GM06990 (cell line): ENCODE data around the gene SLC30A3.
A peak's percentile ranks its signal among the peaks of the same experiment; 100 is the strongest.

Experiments
- DNase-seq: peaks from one replicate; pipeline ENCODE4 v3.0.0-alpha.2; 2011; ENCODE audit not compliant: insufficient read length; ENCODE audit errors: extremely low read depth
- H3K27me3 ChIP-seq: replicated peaks from 2 replicates; pipeline ENCODE4 v1.6.0; 2011; ENCODE audit warnings: low read length; ENCODE audit not compliant: control insufficient read depth, insufficient read depth
- H3K36me3 ChIP-seq: 2 replicates; pipeline ENCODE4 v1.5.1; 2011; ENCODE audit warnings: low read length; ENCODE audit not compliant: control insufficient read depth, insufficient read depth
- H3K4me3 ChIP-seq: replicated peaks from 2 replicates; pipeline ENCODE4 v1.5.1; 2011; ENCODE audit warnings: low read depth, mild to moderate bottlenecking, control low read depth, low read length
- TF ChIP-seq, protein P1 (sequence below): IDR thresholded peaks from 2 replicates; pipeline ENCODE4 v1.5.1; 2011; ENCODE audit warnings: low read length, control low read depth, mild to moderate bottlenecking, inconsistent platforms; ENCODE audit not compliant: insufficient read depth, poor library complexity, severe bottlenecking

The SLC30A3 gene

DNA sequence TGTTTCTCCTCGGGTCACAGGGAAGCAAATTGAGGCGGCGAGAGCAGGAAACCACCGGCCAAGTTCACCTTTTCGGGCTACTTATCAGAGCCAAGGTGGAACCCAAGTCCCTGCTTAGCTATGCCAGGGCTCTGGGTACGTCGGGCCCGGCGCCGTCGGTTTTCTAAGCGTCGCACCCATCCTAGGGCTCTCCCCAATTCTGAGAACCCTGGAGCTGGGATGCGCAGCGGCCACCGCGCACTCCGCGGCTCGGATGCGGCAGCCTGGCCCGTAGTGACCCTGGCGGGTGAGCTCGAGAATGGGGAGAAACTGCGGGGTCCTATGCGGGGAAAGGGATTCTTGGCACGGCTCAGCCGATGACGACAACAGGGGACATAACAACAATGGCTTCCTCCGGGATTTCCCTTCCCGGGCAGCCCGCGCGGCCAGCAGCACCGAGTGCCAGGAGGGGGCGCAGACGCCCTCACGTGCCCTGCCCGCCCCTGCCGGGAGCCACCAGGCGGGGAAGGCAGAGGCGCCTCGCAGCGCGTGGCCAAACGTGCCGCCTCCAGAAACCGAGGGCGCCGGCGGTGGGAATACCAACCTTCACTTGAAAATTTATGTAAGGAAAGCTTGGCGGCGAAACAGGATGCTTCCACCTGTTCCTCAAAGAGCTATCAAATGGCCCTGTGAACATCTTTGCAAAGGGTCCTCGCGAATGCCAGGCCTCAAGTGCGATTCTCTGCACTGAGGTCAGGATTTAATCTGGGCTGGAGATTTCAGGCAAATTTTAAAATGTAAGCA lies 2.1 kb upstream of the SLC30A3 start:
- H3K27me3 ChIP-seq = peaks cover 6% of the 10 kb centered on the region
- no peaks in the 10 kb centered on the region for H3K36me3 ChIP-seq
- H3K4me3 ChIP-seq = peak overlapping the region; percentile 40
- TF ChIP-seq, protein P1, sequence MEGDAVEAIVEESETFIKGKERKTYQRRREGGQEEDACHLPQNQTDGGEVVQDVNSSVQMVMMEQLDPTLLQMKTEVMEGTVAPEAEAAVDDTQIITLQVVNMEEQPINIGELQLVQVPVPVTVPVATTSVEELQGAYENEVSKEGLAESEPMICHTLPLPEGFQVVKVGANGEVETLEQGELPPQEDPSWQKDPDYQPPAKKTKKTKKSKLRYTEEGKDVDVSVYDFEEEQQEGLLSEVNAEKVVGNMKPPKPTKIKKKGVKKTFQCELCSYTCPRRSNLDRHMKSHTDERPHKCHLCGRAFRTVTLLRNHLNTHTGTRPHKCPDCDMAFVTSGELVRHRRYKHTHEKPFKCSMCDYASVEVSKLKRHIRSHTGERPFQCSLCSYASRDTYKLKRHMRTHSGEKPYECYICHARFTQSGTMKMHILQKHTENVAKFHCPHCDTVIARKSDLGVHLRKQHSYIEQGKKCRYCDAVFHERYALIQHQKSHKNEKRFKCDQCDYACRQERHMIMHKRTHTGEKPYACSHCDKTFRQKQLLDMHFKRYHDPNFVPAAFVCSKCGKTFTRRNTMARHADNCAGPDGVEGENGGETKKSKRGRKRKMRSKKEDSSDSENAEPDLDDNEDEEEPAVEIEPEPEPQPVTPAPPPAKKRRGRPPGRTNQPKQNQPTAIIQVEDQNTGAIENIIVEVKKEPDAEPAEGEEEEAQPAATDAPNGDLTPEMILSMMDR = peak; percentile 65
- peak; percentile 68 for DNase-seq

DNA sequence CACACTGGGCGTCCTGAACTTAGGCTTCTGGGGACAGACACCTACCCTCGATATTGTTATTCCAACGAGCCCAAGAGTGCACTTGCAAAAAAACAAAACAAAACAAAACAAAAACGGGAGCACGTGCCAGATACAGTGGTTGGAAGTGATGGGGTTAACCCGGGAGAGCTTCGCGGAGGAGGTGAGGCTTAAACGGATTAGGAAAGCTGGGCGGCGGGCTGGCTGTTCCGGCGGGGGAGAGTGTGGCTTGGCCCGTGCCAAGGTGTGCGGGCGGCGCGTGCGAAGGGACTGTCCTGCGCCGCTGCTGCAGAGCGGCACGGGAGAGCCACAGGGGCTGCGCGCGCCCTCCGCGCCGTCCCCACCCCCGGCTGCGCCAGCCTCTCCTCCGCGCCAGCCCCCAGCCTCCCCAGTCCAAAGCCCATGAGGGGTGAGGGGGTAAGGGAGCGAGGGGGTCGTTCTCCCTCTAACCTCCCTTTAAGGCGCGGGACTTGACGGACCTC lies 1.5 kb upstream of the SLC30A3 start:
- peak overlapping the region; percentile 40 for H3K4me3 ChIP-seq
- TF ChIP-seq, protein P1 = no peak
- H3K27me3 ChIP-seq = peaks cover 6% of the 10 kb centered on the region
- no peaks in the 10 kb centered on the region for H3K36me3 ChIP-seq
- DNase-seq = no peak

DNA sequence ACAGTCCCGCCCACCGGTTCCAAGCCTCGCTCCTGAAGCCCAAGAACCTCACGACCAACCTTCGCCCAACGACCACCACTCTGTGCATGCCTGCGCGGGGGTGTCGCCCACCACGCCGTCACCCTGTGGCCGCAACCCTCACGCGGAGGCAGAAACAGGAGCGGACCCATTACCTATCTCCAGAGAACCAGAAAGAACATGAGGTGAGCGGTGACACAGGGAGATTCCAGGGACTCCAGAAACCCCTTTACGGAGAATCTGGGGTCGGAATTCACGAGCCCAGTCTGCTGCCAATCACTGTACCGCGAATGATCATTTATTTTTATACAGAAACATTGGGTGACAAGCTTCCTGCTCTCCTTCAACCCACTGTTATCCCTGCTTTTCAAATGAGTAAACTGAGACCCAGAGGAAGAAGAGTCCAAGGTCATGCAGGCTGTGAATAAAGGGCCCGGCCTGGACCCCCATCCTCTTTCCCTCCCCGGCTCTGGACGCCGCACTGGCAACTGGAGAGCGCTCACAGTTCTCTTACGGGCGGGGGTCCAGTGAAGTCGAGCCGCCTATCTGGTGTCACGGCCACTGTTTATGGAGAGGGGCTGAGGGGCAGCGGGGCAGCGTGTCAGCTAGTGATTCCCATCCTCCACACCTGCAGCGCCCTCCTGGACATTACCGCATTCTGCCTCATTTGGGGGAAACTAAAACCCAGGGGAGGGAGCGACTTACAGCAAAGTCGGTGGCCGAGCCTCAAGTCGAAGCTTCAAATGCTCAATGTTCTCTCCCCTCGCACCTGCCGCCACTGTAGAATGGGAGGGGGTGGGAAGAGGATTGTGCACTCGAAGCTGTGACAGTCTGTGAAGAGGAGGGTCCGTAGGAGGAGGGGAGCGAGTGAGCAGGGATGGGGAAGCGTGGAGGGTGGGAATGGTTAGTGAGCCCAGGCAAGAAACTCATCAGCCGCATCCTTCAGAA lies 723 bp upstream of the SLC30A3 start:
- H3K36me3 ChIP-seq = no peaks in the 10 kb centered on the region
- peaks cover 6% of the 10 kb centered on the region for H3K27me3 ChIP-seq
- peak overlapping the region; percentile 58 for H3K4me3 ChIP-seq
- TF ChIP-seq, protein P1 = no peak
- DNase-seq = no peak

DNA sequence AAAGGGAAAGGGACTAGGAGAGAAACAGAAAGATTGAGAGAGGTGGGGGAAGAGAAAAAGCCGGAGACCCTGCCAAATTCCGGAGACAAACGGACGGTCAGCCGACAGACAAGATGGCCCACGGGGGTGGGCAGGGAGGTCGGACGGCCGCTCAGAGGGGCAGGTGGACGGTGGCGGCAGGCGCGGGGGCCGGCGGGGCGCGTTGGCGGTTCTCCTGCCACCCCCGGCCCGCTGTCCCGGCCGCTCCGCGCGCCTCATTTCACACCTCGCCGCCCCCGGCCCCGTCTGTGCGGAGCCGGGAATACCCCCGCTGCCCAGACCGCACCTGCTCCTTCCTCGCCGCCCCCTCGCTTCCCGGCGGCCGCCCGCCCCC lies 935 bp downstream of the SLC30A3 start:
- Histone ChIP-seq H3K36me3 (no peaks in the 10 kb centered on the region), H3K4me3 (no peak overlapping the region), H3K27me3 (peaks cover 6% of the 10 kb centered on the region)
- TF ChIP-seq, protein P1 = no peak
- no peak for DNase-seq

DNA sequence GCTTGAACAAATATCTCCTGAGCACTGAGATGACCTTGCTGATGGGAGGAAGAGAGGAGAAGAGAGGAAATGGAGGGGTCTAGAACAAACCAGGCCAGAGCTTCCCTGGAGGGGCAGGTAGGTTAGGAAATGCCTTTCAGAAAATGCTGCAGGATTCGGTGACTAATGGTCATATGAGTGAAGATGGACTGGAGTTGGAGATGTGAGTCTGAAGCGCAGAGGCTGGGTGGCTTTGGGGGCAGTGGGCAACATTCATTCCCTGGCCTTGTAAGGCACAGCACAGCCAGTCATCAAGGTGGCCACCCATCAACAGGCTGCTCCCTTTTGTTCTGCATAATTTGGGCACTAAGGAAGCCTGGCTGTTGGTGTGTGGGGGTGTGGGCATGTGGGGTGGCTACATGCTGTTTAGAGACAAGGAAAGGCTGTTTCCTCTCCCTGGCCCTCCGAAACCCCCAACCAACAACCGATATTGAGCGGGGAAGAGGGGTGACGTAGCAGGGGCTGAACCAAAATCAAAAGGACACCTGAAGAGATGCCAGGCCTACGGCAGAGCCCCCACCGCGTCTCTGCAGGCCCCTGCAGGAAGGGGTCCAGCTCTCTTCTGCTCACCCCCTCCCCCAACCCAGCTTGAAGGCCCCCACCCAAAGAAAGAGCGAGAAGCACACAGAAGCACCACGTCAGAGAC lies 1.5 kb downstream of the SLC30A3 start:
- no peaks in the 10 kb centered on the region for H3K36me3 ChIP-seq
- peaks cover 6% of the 10 kb centered on the region for H3K27me3 ChIP-seq
- TF ChIP-seq, protein P1 = no peak
- H3K4me3 ChIP-seq = no peak overlapping the region
- no peak for DNase-seq
